IMR-90 (cell line): ENCODE data around the gene ZFP36L1. TPM values are rescaled to one million over a fixed set of nuclear protein-coding genes. Genes with fewer than 3 reads are reported as not detected.

Source experiments
- ATAC-seq: fragments of 200-7000 bp; cut with Tn5 transposase; 2 replicates; pipeline ENCODE4 v1.9.1; 2020; ENCODE audit warnings: low read depth, mild to moderate bottlenecking, moderate library complexity
- BruUV-seq: library from RNA; stranded (reverse); fragments of 400-500 nt; replicated peaks from 2 replicates; lab custom pipeline; 2021; lab: Mats Ljungman, UMichigan
- CTCF ChIA-PET: fragments of 300-600 bp; formaldehyde crosslinking; extraction: SDS; loops from one replicate; lab custom pipeline; 2021; ENCODE audit warnings: antibody characterized with exemption; lab: Yijun Ruan, JAX
- POLR2A ChIA-PET: fragments of 300-600 bp; sonication (Branson Sonifier 250); formaldehyde crosslinking; loops from one replicate; lab custom pipeline; 2022; ENCODE audit warnings: antibody characterized with exemption; ENCODE audit not compliant: unreplicated experiment; lab: Charles Lee
- DNase-seq: peaks from one replicate; pipeline ENCODE4 v3.0.0; 2013
- H2AFZ ChIP-seq: replicated peaks from 2 replicates; pipeline ENCODE3; 2013; ENCODE audit warnings: low read length, mild to moderate bottlenecking; ENCODE audit not compliant: poor library complexity
- H2AK5ac ChIP-seq: 2 replicates; pipeline ENCODE4 v1.6.1; 2013; ENCODE audit warnings: low read depth, low read length, inconsistent platforms
- H2AK9ac ChIP-seq: replicated peaks from 2 replicates; pipeline ENCODE3; 2013; ENCODE audit warnings: mild to moderate bottlenecking, low read depth, low read length, moderate library complexity; ENCODE audit not compliant: poor library complexity
- H2BK120ac ChIP-seq: 2 replicates; pipeline ENCODE4 v1.6.1; 2013; ENCODE audit warnings: low read depth, low read length, inconsistent platforms
- H2BK15ac ChIP-seq: 3 replicates; pipeline ENCODE4 v1.6.1; 2013; ENCODE audit warnings: low read depth, low read length, inconsistent platforms
- H2BK20ac ChIP-seq: 2 replicates; pipeline ENCODE4 v1.6.1; 2013; ENCODE audit warnings: low read depth, mild to moderate bottlenecking, inconsistent platforms, low read length, moderate library complexity
- H2BK5ac ChIP-seq: 2 replicates; pipeline ENCODE4 v1.6.1; 2013; ENCODE audit warnings: mild to moderate bottlenecking, low read depth, low read length, inconsistent platforms; ENCODE audit not compliant: poor library complexity, severe bottlenecking
- H3K14ac ChIP-seq: replicated peaks from 2 replicates; pipeline ENCODE4 v1.6.1; 2013; ENCODE audit warnings: low read depth, low read length, inconsistent platforms
- H3K18ac ChIP-seq: 2 replicates; pipeline ENCODE4 v1.6.1; 2013; ENCODE audit warnings: low read depth, low read length, control low read depth
- H3K23ac ChIP-seq: 2 replicates; pipeline ENCODE4 v1.6.1; 2013; ENCODE audit warnings: low read depth, low read length, inconsistent platforms
- H3K27ac ChIP-seq: 2 replicates; pipeline ENCODE4 v1.5.1; 2013; ENCODE audit warnings: mild to moderate bottlenecking, control low read depth, low read length; ENCODE audit not compliant: insufficient read depth
- H3K27me3 ChIP-seq: 2 replicates; pipeline ENCODE4 v1.6.1; 2013; ENCODE audit warnings: low read length; ENCODE audit not compliant: control insufficient read depth, insufficient read depth
- H3K36me3 ChIP-seq: 2 replicates; pipeline ENCODE4 v1.6.1; 2013; ENCODE audit warnings: low read length, mixed read lengths; ENCODE audit not compliant: control insufficient read depth, insufficient read depth
- H3K4ac ChIP-seq: 2 replicates; pipeline ENCODE4 v1.6.1; 2013; ENCODE audit warnings: low read depth, low read length, inconsistent platforms
- H3K4me1 ChIP-seq: 2 replicates; pipeline ENCODE4 v1.6.1; 2013; ENCODE audit warnings: low read length, mixed read lengths; ENCODE audit not compliant: control insufficient read depth, insufficient read depth
- H3K4me2 ChIP-seq: 2 replicates; pipeline ENCODE4 v1.6.1; 2013; ENCODE audit warnings: low read depth, mild to moderate bottlenecking, control low read depth, low read length, moderate library complexity
- H3K4me3 ChIP-seq: 2 replicates; pipeline ENCODE4 v1.5.1; 2013; ENCODE audit warnings: low read depth, mild to moderate bottlenecking, control low read depth, low read length, moderate library complexity; ENCODE audit not compliant: insufficient read depth
- H3K56ac ChIP-seq: 2 replicates; pipeline ENCODE4 v1.6.1; 2013; ENCODE audit warnings: low read length, inconsistent platforms; ENCODE audit not compliant: insufficient read depth; ENCODE audit errors: extremely low read depth
- H3K79me1 ChIP-seq, 2 experiments: 2 replicates each; pipeline ENCODE4 v1.6.1; 2013; ENCODE audit warnings: low read length in 2 of 2, inconsistent platforms in 1 of 2, low read depth in 1 of 2
- H3K9ac ChIP-seq: 2 replicates; pipeline ENCODE4 v1.6.1; 2013; ENCODE audit warnings: low read depth, low read length, control low read depth
- H3K9me1 ChIP-seq: 2 replicates; pipeline ENCODE4 v1.6.1; 2013; ENCODE audit warnings: low read length, inconsistent platforms; ENCODE audit not compliant: insufficient read depth
- H3K9me3 ChIP-seq: 2 replicates; pipeline ENCODE4 v1.6.1; 2013; ENCODE audit warnings: low read length; ENCODE audit not compliant: control insufficient read depth, insufficient read depth
- H4K20me1 ChIP-seq: 2 replicates; pipeline ENCODE4 v1.6.1; 2013; ENCODE audit warnings: low read length, inconsistent platforms; ENCODE audit not compliant: insufficient read depth
- H4K5ac ChIP-seq: 2 replicates; pipeline ENCODE4 v1.6.1; 2013; ENCODE audit warnings: mild to moderate bottlenecking, low read depth, low read length, control low read depth
- H4K8ac ChIP-seq, 2 experiments: 2 replicates each; pipeline ENCODE4 v1.6.1; 2013; ENCODE audit warnings: low read depth in 2 of 2, low read length in 2 of 2, control low read depth in 1 of 2, inconsistent platforms in 1 of 2
- H4K91ac ChIP-seq: 2 replicates; pipeline ENCODE4 v1.6.1; 2013; ENCODE audit warnings: low read depth, low read length, inconsistent platforms; ENCODE audit not compliant: insufficient read depth
- BHLHE40 ChIP-seq: fragments of 150-350 bp; IDR thresholded peaks from 2 replicates; pipeline ENCODE4 v1.6.1; 2016; ENCODE audit warnings: mild to moderate bottlenecking, low read depth, low read length
- CEBPB ChIP-seq: IDR thresholded peaks from 2 replicates; pipeline ENCODE4 v1.6.1; 2012; ENCODE audit warnings: low read depth, low read length, improper control_type of control experiment
- CHD1 ChIP-seq: IDR thresholded peaks from 2 replicates; pipeline ENCODE4 v1.6.1; 2012; ENCODE audit warnings: low read depth, low read length, improper control_type of control experiment
- FOS ChIP-seq: fragments of 150-350 bp; IDR thresholded peaks from 2 replicates; pipeline ENCODE4 v1.6.1; 2016; ENCODE audit warnings: low read depth, low read length
- MAFK ChIP-seq: IDR thresholded peaks from 2 replicates; pipeline ENCODE4 v1.6.1; 2012; ENCODE audit warnings: low read depth, low read length, improper control_type of control experiment
- MAZ ChIP-seq: IDR thresholded peaks from 2 replicates; pipeline ENCODE4 v1.6.1; 2012; ENCODE audit warnings: low read depth, mild to moderate bottlenecking, low read length, improper control_type of control experiment, moderate library complexity, borderline replicate concordance
- MXI1 ChIP-seq: IDR thresholded peaks from 2 replicates; pipeline ENCODE4 v1.6.1; 2012; ENCODE audit warnings: low read depth, mild to moderate bottlenecking, low read length, moderate library complexity, borderline replicate concordance
- NFE2L2 ChIP-seq: fragments of 150-350 bp; IDR thresholded peaks from 2 replicates; pipeline ENCODE4 v1.6.1; 2016; ENCODE audit warnings: low read depth, mild to moderate bottlenecking, low read length
- POLR2A ChIP-seq: IDR thresholded peaks from 2 replicates; pipeline ENCODE4 v1.6.1; 2012; ENCODE audit warnings: mild to moderate bottlenecking, low read depth, low read length
- RAD21 ChIP-seq: IDR thresholded peaks from 2 replicates; pipeline ENCODE4 v1.6.1; 2012; ENCODE audit warnings: low read length, improper control_type of control experiment
- RFX5 ChIP-seq: IDR thresholded peaks from 2 replicates; pipeline ENCODE4 v1.8.0; 2012; ENCODE audit warnings: low read depth, mild to moderate bottlenecking, low read length, moderate library complexity
- SMC3 ChIP-seq: fragments of 150-350 bp; IDR thresholded peaks from 2 replicates; pipeline ENCODE4 v1.6.1; 2016; ENCODE audit warnings: low read depth, mild to moderate bottlenecking, antibody characterized with exemption, low read length, moderate library complexity
- WGBS, 2 experiments: methylation state at CpG; one replicate each; pipeline versions ENCODE4 v1.1.5 to v1.1.7; 2013; ENCODE audit warnings: missing lambda C conversion rate in 2 of 2; ENCODE audit not compliant: insufficient read length in 1 of 2; ENCODE audit errors: extremely low coverage in 2 of 2; 5-methylcytosine and 5-hydroxymethylcytosine counted together
- dilution Hi-C: fragments of 300-500 bp; cut with HindIII; formaldehyde crosslinking; loops from one replicate; pipeline ENCODE4 v1.14.3; 2018; ENCODE audit warnings: low sequenced_read_pairs; ENCODE audit not compliant: unreplicated experiment
- in situ Hi-C: fragments of 300-500 bp; cut with MboI; formaldehyde crosslinking; loops from 3 replicates; pipeline ENCODE4 v1.14.3; 2019; ENCODE audit warnings: low sequenced_read_pairs, inconsistent platforms, mixed read lengths
- intact Hi-C: fragments of 100-400 bp; cut with micrococcal nuclease; formaldehyde crosslinking; loops from 2 replicates; pipeline ENCODE4 v1.10.0; 2022
- polyA plus RNA-seq, 3 experiments: library from polyadenylated mRNA; depleted of rRNA; stranded (reverse); fragments of >200 nt; gene quantifications; 2 replicates each; pipeline ENCODE4 v1.2.3, GENCODE V29; 2012; ENCODE audit warnings: low replicate concordance in 1 of 3
- total RNA-seq: library from RNA; depleted of rRNA; stranded (reverse); fragments of >200 nt; gene quantifications from 2 replicates; pipeline ENCODE4 v1.2.3, GENCODE V29; 2012
- TF ChIP-seq, protein P1 (sequence below): conservative IDR thresholded peaks from 2 replicates; pipeline ENCODE4 v1.5.1; 2012; ENCODE audit warnings: mild to moderate bottlenecking, low read depth, low read length, improper control_type of control experiment
- TF ChIP-seq, protein P2 (sequence below): fragments of 150-350 bp; IDR thresholded peaks from 2 replicates; pipeline ENCODE4 v1.6.1; 2016; ENCODE audit warnings: low read depth, mild to moderate bottlenecking, low read length, moderate library complexity, borderline replicate concordance
- TF ChIP-seq, protein P3 (sequence below): fragments of 150-350 bp; IDR thresholded peaks from 2 replicates; pipeline ENCODE4 v1.6.1; 2017; ENCODE audit warnings: mild to moderate bottlenecking, antibody characterized with exemption, low read length, low read depth

The ZFP36L1 gene
- total and polyA plus RNA-seq, 2 of the 4 experiments (the other 2 are of a cell fraction), result 6.5 to 140 TPM

DNA sequence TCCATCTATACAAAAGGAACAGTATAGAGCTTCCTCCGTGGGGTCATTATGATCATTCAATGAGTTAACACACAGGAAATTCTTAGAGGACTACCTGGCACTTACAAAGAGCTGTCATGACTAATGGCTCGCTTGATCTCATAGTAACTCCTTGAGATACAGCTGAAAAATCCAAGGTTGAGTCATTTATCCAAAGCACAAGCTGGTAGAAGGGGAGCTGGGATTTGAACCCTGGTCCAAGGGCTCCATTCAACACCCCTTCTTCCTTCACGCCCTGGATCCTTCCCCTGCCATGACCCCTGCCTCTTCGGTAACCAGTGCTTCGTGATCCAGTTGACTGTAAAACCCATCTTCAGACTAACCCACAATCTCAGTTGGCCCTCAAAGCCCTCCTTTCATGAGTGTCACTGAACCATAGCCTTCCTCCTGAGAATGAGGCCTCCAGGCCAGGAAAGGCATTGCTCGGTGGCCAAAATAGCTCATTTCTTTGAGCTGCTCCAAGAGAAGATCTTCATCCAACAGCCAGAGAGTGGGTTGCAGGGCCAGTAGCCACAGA, 7.8 kb downstream of the ZFP36L1 start:
- Histone ChIP-seq H4K91ac (peak overlapping the region; percentile 76; the same call in 1 of the 2 replicates), H4K5ac (no peak overlapping the region), H3K4ac (peak overlapping the region; percentile 84), H2AFZ (peak overlapping the region; percentile 64), H3K18ac (no peak overlapping the region), H3K4me3 (no peak overlapping the region), H2BK15ac (peak overlapping the region; percentile 88), H2AK9ac (peak overlapping the region; percentile 91), H3K4me1 (peaks cover 13% of the 10 kb centered on the region), H4K20me1 (peaks cover 40% of the 10 kb centered on the region), H3K9me3 (no peaks in the 10 kb centered on the region), H3K14ac (peak overlapping the region; percentile 77), H3K9ac (no peak overlapping the region), H4K8ac (peak overlapping the region; percentile 48 to 56), H2BK5ac (peak overlapping the region; percentile 66), H2AK5ac (peak overlapping the region; percentile 93), H2BK20ac (peak overlapping the region; percentile 84), H3K9me1 (peaks cover 32% of the 10 kb centered on the region), H3K4me2 (no peak overlapping the region), H3K27me3 (no peaks in the 10 kb centered on the region), H2BK120ac (peak overlapping the region; percentile 85), H3K23ac (peak overlapping the region; percentile 64; the same call in 1 of the 2 replicates), H3K27ac (peak overlapping the region; percentile 6; the same call in 1 of the 2 replicates), H3K56ac (no peak overlapping the region), H3K79me1 (peaks cover 0 to 39% of the 10 kb centered on the region in 2 experiments; a peak in 2 of 4 replicates), H3K36me3 (peaks cover 19% of the 10 kb centered on the region)
- ATAC-seq (no peak), DNase-seq (peak; percentile 86)
- no CpG with 5 or more reads among the region's 6 CpGs for WGBS, 2 experiments
- BruUV-seq, result no TSS peak
- intact Hi-C loops (loop anchor here (5.0 kb wide), 2 partner anchors 93 to 188 kb away; no protein-coding TSS in a partner anchor), in situ Hi-C loops (loop anchor here (10.0 kb wide), 1 partner anchor 120 kb away; no protein-coding TSS in a partner anchor), dilution Hi-C loops (no loop called here)
- ChIA-PET POLR2A (interaction anchor here (0.6 to 1.8 kb wide), 9 partner anchors 8 to 869 kb away, joined by 3 to 6 read pairs (median 3); no protein-coding TSS in a partner anchor), CTCF (interaction anchor here (1.3 kb wide), 1 partner anchor 97 kb away, joined by 3 read pairs; no protein-coding TSS in a partner anchor)
- TF ChIP-seq CEBPB, result no peak
- peak; percentile 42; the same call in 1 of the 2 replicates for TF ChIP-seq FOS
- TF ChIP-seq NFE2L2, result no peak
- TF ChIP-seq RFX5, result no peak
- TF ChIP-seq CHD1, result no peak
- TF ChIP-seq, protein P1, sequence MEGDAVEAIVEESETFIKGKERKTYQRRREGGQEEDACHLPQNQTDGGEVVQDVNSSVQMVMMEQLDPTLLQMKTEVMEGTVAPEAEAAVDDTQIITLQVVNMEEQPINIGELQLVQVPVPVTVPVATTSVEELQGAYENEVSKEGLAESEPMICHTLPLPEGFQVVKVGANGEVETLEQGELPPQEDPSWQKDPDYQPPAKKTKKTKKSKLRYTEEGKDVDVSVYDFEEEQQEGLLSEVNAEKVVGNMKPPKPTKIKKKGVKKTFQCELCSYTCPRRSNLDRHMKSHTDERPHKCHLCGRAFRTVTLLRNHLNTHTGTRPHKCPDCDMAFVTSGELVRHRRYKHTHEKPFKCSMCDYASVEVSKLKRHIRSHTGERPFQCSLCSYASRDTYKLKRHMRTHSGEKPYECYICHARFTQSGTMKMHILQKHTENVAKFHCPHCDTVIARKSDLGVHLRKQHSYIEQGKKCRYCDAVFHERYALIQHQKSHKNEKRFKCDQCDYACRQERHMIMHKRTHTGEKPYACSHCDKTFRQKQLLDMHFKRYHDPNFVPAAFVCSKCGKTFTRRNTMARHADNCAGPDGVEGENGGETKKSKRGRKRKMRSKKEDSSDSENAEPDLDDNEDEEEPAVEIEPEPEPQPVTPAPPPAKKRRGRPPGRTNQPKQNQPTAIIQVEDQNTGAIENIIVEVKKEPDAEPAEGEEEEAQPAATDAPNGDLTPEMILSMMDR, result no peak
- no peak for TF ChIP-seq BHLHE40
- no peak for TF ChIP-seq MXI1
- TF ChIP-seq, protein P2, sequence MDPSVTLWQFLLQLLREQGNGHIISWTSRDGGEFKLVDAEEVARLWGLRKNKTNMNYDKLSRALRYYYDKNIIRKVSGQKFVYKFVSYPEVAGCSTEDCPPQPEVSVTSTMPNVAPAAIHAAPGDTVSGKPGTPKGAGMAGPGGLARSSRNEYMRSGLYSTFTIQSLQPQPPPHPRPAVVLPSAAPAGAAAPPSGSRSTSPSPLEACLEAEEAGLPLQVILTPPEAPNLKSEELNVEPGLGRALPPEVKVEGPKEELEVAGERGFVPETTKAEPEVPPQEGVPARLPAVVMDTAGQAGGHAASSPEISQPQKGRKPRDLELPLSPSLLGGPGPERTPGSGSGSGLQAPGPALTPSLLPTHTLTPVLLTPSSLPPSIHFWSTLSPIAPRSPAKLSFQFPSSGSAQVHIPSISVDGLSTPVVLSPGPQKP, result no peak
- TF ChIP-seq, protein P3, sequence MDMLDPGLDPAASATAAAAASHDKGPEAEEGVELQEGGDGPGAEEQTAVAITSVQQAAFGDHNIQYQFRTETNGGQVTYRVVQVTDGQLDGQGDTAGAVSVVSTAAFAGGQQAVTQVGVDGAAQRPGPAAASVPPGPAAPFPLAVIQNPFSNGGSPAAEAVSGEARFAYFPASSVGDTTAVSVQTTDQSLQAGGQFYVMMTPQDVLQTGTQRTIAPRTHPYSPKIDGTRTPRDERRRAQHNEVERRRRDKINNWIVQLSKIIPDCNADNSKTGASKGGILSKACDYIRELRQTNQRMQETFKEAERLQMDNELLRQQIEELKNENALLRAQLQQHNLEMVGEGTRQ, result no peak
- TF ChIP-seq POLR2A, result no peak
- no peak for TF ChIP-seq SMC3
- TF ChIP-seq MAFK, result no peak
- no peak for TF ChIP-seq RAD21
- TF ChIP-seq MAZ, result no peak
